ENCODE data around the gene ADAMTS19. TPM values are rescaled to one million over a fixed set of nuclear protein-coding genes. Genes with fewer than 3 reads are reported as not detected.

ADAMTS19 gene
- total RNA-seq, 1 donor from 2014 or later, result under 0.01 TPM

DNA sequence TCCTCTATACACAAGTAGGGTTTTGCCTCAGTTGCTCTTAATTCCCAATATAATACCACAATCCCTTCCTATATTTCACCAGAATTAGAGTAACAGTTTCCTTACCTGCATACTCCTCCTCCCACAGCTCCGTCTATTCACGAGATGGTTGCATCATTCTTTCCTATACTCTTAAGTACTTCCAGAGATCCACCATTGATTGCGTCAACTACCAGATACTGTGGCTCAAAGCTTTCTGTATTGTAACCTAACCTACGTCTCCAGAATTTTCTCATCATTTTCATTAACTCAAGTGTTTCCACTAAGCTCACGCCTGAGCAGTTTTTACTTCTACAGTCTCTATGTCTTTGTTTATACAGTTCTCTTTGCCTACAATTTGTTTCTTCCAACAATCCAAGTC lies 256.6 kb downstream of the ADAMTS19 start:
- FAIRE-seq (no peak), DNase-seq (ENCODE audit: low read depth) (no peak)
- Histone ChIP-seq H3K36me3 (ENCODE audit: control insufficient read depth, insufficient read depth, low read length) (no peaks in the 10 kb centered on the region), H3K4me3 (ENCODE audit: low read depth, low read length) (no peak overlapping the region), H3K27me3 (ENCODE audit: control insufficient read depth, insufficient read depth, low read length) (no peaks in the 10 kb centered on the region)
- TF ChIP-seq, protein P1, sequence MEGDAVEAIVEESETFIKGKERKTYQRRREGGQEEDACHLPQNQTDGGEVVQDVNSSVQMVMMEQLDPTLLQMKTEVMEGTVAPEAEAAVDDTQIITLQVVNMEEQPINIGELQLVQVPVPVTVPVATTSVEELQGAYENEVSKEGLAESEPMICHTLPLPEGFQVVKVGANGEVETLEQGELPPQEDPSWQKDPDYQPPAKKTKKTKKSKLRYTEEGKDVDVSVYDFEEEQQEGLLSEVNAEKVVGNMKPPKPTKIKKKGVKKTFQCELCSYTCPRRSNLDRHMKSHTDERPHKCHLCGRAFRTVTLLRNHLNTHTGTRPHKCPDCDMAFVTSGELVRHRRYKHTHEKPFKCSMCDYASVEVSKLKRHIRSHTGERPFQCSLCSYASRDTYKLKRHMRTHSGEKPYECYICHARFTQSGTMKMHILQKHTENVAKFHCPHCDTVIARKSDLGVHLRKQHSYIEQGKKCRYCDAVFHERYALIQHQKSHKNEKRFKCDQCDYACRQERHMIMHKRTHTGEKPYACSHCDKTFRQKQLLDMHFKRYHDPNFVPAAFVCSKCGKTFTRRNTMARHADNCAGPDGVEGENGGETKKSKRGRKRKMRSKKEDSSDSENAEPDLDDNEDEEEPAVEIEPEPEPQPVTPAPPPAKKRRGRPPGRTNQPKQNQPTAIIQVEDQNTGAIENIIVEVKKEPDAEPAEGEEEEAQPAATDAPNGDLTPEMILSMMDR (IDR thresholded peaks at IDR 0.05; ENCODE audit: insufficient read depth, low read length, severe bottlenecking), result no peak

DNA sequence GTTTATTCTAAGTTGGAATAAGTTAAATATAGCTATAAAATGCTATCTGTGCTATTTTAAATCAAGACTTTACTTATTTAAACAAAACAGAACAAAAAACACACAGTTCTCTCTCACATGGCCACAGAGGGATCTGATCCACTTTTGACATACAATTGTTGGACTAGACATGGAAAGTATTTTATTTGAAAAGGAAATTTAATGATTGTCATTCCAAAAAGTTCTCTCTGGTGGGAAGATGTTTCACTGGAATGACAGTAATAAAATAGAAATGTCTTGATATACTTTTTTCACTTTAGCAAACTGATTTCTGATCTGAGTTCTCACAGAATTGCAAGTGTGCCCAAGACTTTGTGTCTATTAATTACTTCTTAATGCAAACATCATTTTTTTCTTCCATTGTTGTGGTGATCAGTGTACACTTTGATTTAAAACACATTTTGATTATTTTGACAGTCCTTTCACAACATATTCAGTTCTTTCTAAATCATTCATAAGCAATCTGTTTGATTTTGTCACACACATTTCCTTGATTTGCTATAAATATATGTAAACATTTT lies 257.7 kb downstream of the ADAMTS19 start:
- no peak for FAIRE-seq
- TF ChIP-seq, protein P1 (IDR thresholded peaks at IDR 0.05; ENCODE audit: insufficient read depth, low read length, severe bottlenecking), result no peak
- no peak for DNase-seq (ENCODE audit: low read depth)
- Histone ChIP-seq H3K4me3 (ENCODE audit: low read depth, low read length) (no peak overlapping the region), H3K27me3 (ENCODE audit: control insufficient read depth, insufficient read depth, low read length) (no peaks in the 10 kb centered on the region), H3K36me3 (ENCODE audit: control insufficient read depth, insufficient read depth, low read length) (no peaks in the 10 kb centered on the region)

DNA sequence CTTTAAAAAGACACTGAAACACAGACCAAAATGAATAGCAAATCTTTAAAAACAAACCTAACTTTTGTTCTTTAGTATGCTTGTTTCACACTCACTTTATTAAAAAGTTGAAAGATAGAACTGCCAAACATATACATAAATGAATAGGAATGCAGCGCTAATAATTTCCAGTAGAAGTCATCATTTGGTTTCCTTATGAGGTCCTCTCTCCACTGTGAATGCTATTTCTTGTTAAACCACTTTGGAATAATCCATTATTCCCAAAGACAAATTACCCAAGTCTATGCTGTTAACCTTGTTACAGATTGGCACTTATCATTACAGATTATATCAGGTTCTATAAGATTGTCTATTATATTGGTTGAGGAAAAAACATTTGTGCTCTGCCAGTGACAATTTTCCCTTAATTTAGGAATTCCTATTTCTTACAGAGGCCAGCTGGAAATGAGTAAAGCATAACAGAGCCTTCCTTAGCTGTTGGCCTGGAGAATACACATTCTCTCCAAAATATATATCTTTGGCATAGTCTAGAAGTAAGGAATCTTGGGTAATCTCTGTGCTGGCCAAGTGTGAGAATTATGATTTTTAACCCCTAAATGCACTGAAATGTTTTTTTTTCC lies 258.5 kb downstream of the ADAMTS19 start:
- no peaks in the 10 kb centered on the region for H3K36me3 ChIP-seq (ENCODE audit: control insufficient read depth, insufficient read depth, low read length)
- DNase-seq (ENCODE audit: low read depth), result no peak
- TF ChIP-seq, protein P1 (IDR thresholded peaks at IDR 0.05; ENCODE audit: insufficient read depth, low read length, severe bottlenecking), result no peak
- FAIRE-seq, result no peak
- no peak overlapping the region for H3K4me3 ChIP-seq (ENCODE audit: low read depth, low read length)
- no peaks in the 10 kb centered on the region for H3K27me3 ChIP-seq (ENCODE audit: control insufficient read depth, insufficient read depth, low read length)

DNA sequence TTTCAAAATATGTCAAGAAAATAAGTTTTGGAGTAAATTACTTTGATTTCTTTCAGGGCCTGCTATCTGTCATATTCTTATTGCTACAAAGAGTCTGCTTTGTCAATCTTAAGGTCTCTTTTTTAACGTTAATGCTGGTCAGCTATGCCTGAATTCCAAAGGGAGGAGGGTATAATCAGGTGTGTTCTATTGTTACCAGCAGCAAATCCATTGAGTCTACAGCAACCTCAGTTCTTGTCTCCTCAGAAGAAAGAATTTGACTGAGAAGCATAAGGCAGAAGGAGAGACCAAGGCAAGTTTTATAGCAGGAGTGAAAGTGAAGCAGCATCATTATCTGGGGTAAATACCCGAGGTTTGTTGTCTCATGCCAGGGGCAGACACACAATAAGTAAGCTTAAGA lies 264.1 kb downstream of the ADAMTS19 start:
- TF ChIP-seq, protein P1 (IDR thresholded peaks at IDR 0.05; ENCODE audit: insufficient read depth, low read length, severe bottlenecking), result no peak
- H3K27me3 ChIP-seq (ENCODE audit: control insufficient read depth, insufficient read depth, low read length), result no peaks in the 10 kb centered on the region
- no peaks in the 10 kb centered on the region for H3K36me3 ChIP-seq (ENCODE audit: control insufficient read depth, insufficient read depth, low read length)
- H3K4me3 ChIP-seq (ENCODE audit: low read depth, low read length), result no peak overlapping the region
- DNase-seq (ENCODE audit: low read depth), result no peak
- no peak for FAIRE-seq

DNA sequence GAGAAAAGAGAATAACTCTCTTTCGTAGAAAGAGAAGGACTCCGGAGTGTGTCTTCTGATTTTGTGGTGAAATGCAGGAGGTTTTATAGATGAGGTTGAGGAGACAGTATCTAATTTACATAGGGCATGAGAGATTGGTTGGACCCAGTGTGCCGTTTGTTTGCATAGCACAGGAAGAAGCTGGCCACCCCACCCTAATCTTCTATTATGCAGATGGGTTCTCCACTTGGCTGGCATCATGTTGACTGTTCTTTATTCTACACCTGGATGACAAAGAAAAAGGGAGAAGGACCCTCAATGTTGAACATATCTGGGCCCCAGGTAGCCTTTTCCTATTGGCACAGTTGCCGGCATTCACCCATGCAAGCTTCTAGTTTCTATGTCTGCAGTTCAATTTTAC lies 264.5 kb downstream of the ADAMTS19 start:
- DNase-seq (ENCODE audit: low read depth) (no peak), FAIRE-seq (no peak)
- no peak overlapping the region for H3K4me3 ChIP-seq (ENCODE audit: low read depth, low read length)
- TF ChIP-seq, protein P1 (IDR thresholded peaks at IDR 0.05; ENCODE audit: insufficient read depth, low read length, severe bottlenecking), result no peak
- no peaks in the 10 kb centered on the region for H3K36me3 ChIP-seq (ENCODE audit: control insufficient read depth, insufficient read depth, low read length)
- H3K27me3 ChIP-seq (ENCODE audit: control insufficient read depth, insufficient read depth, low read length), result no peaks in the 10 kb centered on the region

DNA sequence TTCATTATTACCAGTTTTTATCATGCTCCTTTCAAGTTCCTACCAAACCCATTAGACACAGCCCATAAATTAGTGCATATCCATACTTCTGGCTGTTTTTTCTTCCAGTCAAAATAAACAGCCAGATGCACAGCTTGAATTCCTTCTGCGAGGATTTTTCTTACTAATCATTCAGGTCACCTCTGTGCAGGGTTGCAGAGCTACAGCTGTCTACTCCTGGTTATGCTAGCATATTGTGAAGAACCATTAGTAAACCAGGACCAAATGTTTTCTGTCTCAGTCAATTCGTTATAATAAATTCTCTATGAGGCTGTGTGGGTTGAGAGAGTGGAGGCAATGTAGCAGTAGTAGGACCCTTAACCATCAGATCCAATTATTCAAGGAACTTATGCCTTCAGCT lies 279.7 kb downstream of the ADAMTS19 start:
- DNase-seq (ENCODE audit: low read depth) (no peak), FAIRE-seq (no peak)
- Histone ChIP-seq H3K4me3 (ENCODE audit: low read depth, low read length) (no peak overlapping the region), H3K36me3 (ENCODE audit: control insufficient read depth, insufficient read depth, low read length) (no peaks in the 10 kb centered on the region), H3K27me3 (ENCODE audit: control insufficient read depth, insufficient read depth, low read length) (no peaks in the 10 kb centered on the region)
- TF ChIP-seq, protein P1 (IDR thresholded peaks at IDR 0.05; ENCODE audit: insufficient read depth, low read length, severe bottlenecking), result no peak

All from bronchial epithelial cell (primary cell).